DOHH2 (cell line): ENCODE measurements around the gene AUTS2.
A peak's percentile ranks its signal among the peaks of the same experiment; 100 is the strongest.
"Not testable (repeated sequence)": the region's sequence is repeated elsewhere in the genome, so short reads cannot be mapped to it uniquely, and the experiment has no call there.

ENCODE experiments used
- H3F3A ChIP-seq: fragments of 200-600 bp; sonication (generic), shearing (Covaris generic); 2 replicates; pipeline ENCODE4 v1.6.0; 2016; ENCODE audit warnings: antibody characterized with exemption, mild to moderate bottlenecking; ENCODE audit not compliant: control insufficient read depth, insufficient read depth
- H3K27ac ChIP-seq: fragments of 200-600 bp; sonication (generic); 2 replicates; pipeline ENCODE4 v1.5.1; 2014; ENCODE audit warnings: low read depth, mild to moderate bottlenecking, low read length, moderate library complexity
- H3K27me3 ChIP-seq: fragments of 200-600 bp; sonication (generic); 2 replicates; pipeline ENCODE4 v1.6.1; 2014; ENCODE audit warnings: mild to moderate bottlenecking, low read length, mixed read lengths; ENCODE audit not compliant: control insufficient read depth
- H3K36me3 ChIP-seq: fragments of 200-600 bp; sonication (generic); 2 replicates; pipeline ENCODE4 v1.6.1; 2014; ENCODE audit warnings: mild to moderate bottlenecking, low read length, moderate library complexity, mixed read lengths; ENCODE audit not compliant: control insufficient read depth
- H3K4me1 ChIP-seq: fragments of 200-600 bp; sonication (generic); 2 replicates; pipeline ENCODE4 v1.6.1; 2014; ENCODE audit warnings: mild to moderate bottlenecking, low read length, mixed read lengths; ENCODE audit not compliant: control insufficient read depth
- H3K4me2 ChIP-seq: fragments of 200-600 bp; sonication (generic); 2 replicates; pipeline ENCODE4 v1.6.0; 2014; ENCODE audit warnings: mild to moderate bottlenecking, low read length, moderate library complexity
- H3K4me3 ChIP-seq: fragments of 200-600 bp; sonication (generic); 2 replicates; pipeline ENCODE4 v1.5.1; 2014; ENCODE audit warnings: mild to moderate bottlenecking, low read length, mixed read lengths
- H3K79me2 ChIP-seq: fragments of 200-600 bp; sonication (generic); 2 replicates; pipeline ENCODE4 v1.6.1; 2014; ENCODE audit warnings: mild to moderate bottlenecking, low read length, mixed read lengths; ENCODE audit not compliant: control insufficient read depth
- H3K9me2 ChIP-seq: fragments of 200-600 bp; sonication (generic); replicated peaks from 2 replicates; pipeline ENCODE4 v1.6.1; 2014; ENCODE audit warnings: mild to moderate bottlenecking, low read length, mixed read lengths; ENCODE audit not compliant: control insufficient read depth
- H3K9me3 ChIP-seq: fragments of 200-600 bp; sonication (generic); 2 replicates; pipeline ENCODE4 v1.6.1; 2014; ENCODE audit warnings: antibody characterized with exemption, low read length, mixed read lengths; ENCODE audit not compliant: control insufficient read depth, insufficient read depth
- H4K20me1 ChIP-seq: fragments of 200-600 bp; sonication (generic); 2 replicates; pipeline ENCODE4 v1.6.0; 2014; ENCODE audit warnings: low read depth, mild to moderate bottlenecking, antibody characterized with exemption, low read length, moderate library complexity; ENCODE audit not compliant: control insufficient read depth, insufficient read depth
- CTCF ChIP-seq: fragments of 200-600 bp; sonication (generic); IDR thresholded peaks from one replicate; pipeline ENCODE4 v1.5.1; 2014; ENCODE audit warnings: antibody characterized with exemption, mild to moderate bottlenecking, low read depth, low read length; ENCODE audit not compliant: poor library complexity, severe bottlenecking
- EZH2phosphoT487 ChIP-seq: fragments of 200-600 bp; sonication (generic); IDR thresholded peaks from 2 replicates; pipeline ENCODE4 v1.6.1; 2017; ENCODE audit warnings: borderline replicate concordance, mild to moderate bottlenecking, antibody characterized with exemption, low read length, moderate library complexity, mixed read lengths

AUTS2 gene

GRCh38 chr7:70812511-70812910 is 1214.2 kb downstream of the AUTS2 start:
- no peak overlapping the region for H3K4me2 ChIP-seq
- H3K27me3 ChIP-seq = peaks cover 8% of the 10 kb centered on the region
- no peak for TF ChIP-seq EZH2phosphoT487
- TF ChIP-seq CTCF = peak; percentile 61
- no peak overlapping the region for H3K4me3 ChIP-seq
- peaks cover 31% of the 10 kb centered on the region for H3K4me1 ChIP-seq
- no peaks in the 10 kb centered on the region for H3K36me3 ChIP-seq
- H3K9me3 ChIP-seq = peaks cover 2% of the 10 kb centered on the region
- no peaks in the 10 kb centered on the region for H3K79me2 ChIP-seq
- no peak overlapping the region for H3K27ac ChIP-seq
- H3F3A ChIP-seq = no peaks in the 10 kb centered on the region
- H3K9me2 ChIP-seq = no peaks in the 10 kb centered on the region
- H4K20me1 ChIP-seq = no peaks in the 10 kb centered on the region

- not testable (repeated sequence) for H3K36me3 ChIP-seq, H3K9me2 ChIP-seq, H3K27me3 ChIP-seq, H3K79me2 ChIP-seq, H4K20me1 ChIP-seq, H3K4me2 ChIP-seq, H3K4me3 ChIP-seq, H3K4me1 ChIP-seq, H3K27ac ChIP-seq, H3F3A ChIP-seq
- H3K9me3 ChIP-seq = peaks cover 13% of the 10 kb centered on the region
These were observed 1224.2 kb downstream of the AUTS2 start for GRCh38 chr7:70822490-70822889.

GRCh38 chr7:70829221-70830059 is 1231.2 kb downstream of the AUTS2 start:
- no peaks in the 10 kb centered on the region for H3K79me2 ChIP-seq
- H3K4me3 ChIP-seq = peak overlapping the region; percentile 39
- H3K36me3 ChIP-seq = no peaks in the 10 kb centered on the region
- no peaks in the 10 kb centered on the region for H4K20me1 ChIP-seq
- peaks cover 6% of the 10 kb centered on the region for H3K4me1 ChIP-seq
- H3K9me2 ChIP-seq = no peaks in the 10 kb centered on the region
- peak overlapping the region; percentile 55 for H3K4me2 ChIP-seq
- TF ChIP-seq CTCF (peak; percentile 88), EZH2phosphoT487 (peak; percentile 83; the same call in 1 of the 2 replicates)
- no peak overlapping the region for H3K27ac ChIP-seq
- no peaks in the 10 kb centered on the region for H3F3A ChIP-seq
- peaks cover 15% of the 10 kb centered on the region for H3K27me3 ChIP-seq
- peaks cover 3% of the 10 kb centered on the region; the same call in 1 of the 2 replicates for H3K9me3 ChIP-seq

- no peak overlapping the region for H3K4me3 ChIP-seq
These were observed 1231.8 kb downstream of the AUTS2 start for GRCh38 chr7:70830060-70830395.

More at GRCh38 chr7:70830060-70830395, 1231.8 kb downstream of the AUTS2 start:
- peaks cover 6% of the 10 kb centered on the region for H3K4me1 ChIP-seq
- peaks cover 3% of the 10 kb centered on the region; the same call in 1 of the 2 replicates for H3K9me3 ChIP-seq
- no peak for TF ChIP-seq EZH2phosphoT487
- no peak for TF ChIP-seq CTCF
- H3K4me2 ChIP-seq = no peak overlapping the region; the same call in 1 of the 2 replicates
- H4K20me1 ChIP-seq = no peaks in the 10 kb centered on the region
- no peaks in the 10 kb centered on the region for H3F3A ChIP-seq
- H3K9me2 ChIP-seq = no peaks in the 10 kb centered on the region
- H3K79me2 ChIP-seq = no peaks in the 10 kb centered on the region
- peaks cover 15% of the 10 kb centered on the region for H3K27me3 ChIP-seq
- H3K36me3 ChIP-seq = no peaks in the 10 kb centered on the region
- H3K27ac ChIP-seq = no peak overlapping the region
